IPS-NIHi7 (cell line): ENCODE measurements around the gene SPINT1.

Source experiments
- DNase-seq: peaks from one replicate; pipeline ENCODE4 v3.0.0; 2012; ENCODE audit warnings: mixed read lengths; ENCODE audit errors: extremely low spot score

Gene SPINT1, protein sequence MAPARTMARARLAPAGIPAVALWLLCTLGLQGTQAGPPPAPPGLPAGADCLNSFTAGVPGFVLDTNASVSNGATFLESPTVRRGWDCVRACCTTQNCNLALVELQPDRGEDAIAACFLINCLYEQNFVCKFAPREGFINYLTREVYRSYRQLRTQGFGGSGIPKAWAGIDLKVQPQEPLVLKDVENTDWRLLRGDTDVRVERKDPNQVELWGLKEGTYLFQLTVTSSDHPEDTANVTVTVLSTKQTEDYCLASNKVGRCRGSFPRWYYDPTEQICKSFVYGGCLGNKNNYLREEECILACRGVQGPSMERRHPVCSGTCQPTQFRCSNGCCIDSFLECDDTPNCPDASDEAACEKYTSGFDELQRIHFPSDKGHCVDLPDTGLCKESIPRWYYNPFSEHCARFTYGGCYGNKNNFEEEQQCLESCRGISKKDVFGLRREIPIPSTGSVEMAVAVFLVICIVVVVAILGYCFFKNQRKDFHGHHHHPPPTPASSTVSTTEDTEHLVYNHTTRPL

DNA sequence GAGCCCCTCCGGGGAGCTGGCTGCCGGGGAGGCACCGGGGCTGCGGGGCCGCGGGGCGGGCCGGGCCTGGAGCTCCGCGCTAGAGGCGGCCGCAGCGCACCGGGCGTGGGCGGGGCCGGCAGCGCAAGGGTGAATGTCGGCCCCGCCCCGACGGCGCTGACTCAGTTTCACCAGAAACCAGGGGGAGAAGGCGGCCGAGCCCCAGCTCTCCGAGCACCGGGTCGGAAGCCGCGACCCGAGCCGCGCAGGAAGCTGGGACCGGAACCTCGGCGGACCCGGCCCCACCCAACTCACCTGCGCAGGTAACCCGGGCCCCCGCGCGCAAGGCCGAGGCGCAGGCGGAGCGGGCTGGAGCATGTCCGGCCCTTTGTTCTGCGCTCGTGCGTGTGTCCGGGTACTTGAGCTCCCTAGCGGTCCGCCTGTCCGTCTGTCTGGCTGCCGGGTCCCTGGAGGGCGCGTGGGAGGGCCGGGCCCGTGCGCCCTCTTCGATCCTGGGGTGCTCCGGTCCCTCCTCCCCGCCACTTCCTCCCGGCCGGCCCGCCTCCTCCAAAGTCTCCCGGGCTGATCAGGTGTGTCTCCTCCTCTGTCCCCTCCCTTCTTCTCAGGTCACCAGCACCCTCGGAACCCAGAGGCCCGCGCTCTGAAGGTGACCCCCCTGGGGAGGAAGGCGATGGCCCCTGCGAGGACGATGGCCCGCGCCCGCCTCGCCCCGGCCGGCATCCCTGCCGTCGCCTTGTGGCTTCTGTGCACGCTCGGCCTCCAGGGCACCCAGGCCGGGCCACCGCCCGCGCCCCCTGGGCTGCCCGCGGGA lies at the start of gene SPINT1:
Gene SPINT1, plus strand, starts transcription at position 164 of the 811 bp plus-strand sequence. Its CDS starts 507 bp downstream, at position 671.
- DNase-seq: peak; percentile 70

DNA sequence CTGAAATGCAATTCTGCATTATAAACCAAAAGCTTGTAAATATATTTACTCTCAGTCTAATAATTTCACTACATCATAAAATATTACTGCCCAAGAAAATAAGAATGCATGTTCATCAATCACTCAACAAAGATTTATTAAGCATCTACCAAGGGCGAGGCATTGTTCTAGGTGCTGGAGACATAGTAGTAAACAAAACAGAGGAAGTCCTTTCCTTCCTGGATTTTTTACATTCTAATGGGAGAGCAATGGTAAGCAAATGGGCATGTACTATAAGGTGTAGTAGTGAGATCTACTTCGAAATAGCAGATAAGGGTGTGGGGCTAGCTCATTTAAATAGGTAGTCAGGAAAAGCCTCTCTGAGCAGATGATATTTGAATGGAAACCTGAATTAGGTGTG lies 47.8 kb upstream of the SPINT1 start:
- DNase-seq: no peak

DNA sequence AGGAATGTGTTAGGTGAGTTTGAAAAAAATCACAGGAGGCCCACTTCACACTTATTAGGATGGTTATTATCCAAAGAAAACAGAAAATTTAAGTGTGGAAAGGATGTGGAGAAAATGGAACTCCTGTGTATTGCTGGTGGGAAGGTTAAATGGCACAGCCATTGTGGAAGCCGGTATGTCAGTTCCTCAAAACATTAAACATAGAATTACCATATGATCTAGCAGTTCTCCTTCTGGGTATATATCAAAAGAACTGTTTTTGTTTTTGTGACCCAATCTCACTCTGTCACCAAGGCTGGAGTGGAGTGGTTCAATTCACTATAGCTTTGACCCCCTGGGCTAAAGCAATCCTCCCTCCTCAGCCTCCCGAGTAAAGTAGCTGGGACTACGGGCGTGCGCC lies 47.3 kb upstream of the SPINT1 start:
- DNase-seq: no peak

DNA sequence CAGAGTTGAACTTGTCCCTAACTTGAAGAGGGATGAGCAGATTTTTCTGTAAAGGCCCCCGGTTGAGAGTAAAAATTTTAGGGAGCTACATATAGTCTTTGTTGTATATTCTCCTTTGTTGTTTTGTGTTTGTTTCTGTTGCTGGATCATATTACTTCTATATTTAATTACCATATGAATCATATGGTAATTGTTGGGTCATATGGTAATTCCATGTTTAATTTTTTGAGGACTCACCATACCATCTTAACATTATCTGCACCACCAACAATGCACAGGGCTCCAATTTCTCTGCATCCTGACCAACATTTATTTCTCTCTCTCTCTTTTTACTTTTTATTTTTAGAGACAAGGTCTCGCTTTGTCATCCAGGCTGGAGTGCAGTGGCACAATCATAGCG lies 44.3 kb upstream of the SPINT1 start:
- DNase-seq: no peak

DNA sequence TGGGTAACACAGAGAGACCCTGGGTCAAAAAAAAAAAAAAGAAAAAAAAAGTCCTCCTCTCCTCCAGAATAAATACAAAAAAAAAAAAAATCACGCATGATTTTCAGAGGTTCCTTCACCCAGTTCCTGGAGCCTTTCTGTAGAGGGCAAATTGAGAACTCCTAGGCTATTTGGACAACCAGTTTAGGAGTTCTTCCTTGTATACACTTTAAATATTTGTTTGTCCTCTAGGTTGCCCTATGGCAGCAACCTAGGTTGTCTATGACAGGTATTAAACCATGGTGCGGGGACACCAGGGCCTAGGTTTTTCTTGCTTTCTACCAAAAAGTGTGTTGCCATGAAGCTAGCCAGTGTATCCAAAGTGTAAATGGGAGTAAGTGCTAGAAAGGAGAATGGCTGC lies 40.8 kb upstream of the SPINT1 start:
- no peak for DNase-seq

DNA sequence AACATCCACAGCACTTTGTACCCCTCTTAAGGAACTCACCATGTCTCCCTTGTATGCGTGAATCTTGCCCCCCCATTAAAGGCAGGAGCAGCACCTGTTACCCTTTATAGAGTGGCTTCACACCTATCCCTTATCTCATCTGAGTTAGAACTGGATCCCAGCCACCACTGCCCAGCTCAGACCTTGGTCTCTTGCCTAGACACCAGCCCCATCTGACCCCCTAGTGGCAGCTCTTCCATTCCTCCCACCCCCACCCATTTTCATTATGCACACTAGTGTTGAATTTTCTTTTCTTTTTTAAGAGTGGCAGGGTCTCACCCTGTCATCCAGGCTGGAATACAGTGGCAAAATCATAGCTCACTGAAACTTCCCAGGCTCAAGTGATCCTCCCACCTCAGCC lies 40.2 kb upstream of the SPINT1 start:
- no peak for DNase-seq

DNA sequence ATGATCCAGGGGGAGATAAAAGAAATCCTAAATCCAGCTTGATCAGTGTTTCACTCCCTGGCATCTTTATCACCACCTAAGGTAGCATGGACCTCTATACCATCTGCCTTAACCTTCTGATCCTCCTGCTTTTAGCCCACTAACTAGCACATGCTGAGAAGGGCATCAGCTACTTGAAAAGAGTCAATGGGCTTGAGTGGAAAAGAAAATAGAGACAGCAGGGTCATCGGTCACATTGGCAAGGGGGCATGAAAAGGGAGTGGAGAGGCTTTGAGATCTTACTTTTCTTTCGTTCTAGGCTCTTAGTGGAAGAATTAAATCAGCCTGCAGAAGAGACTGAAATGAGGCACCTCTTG lies 37.2 kb upstream of the SPINT1 start:
- DNase-seq: no peak

DNA sequence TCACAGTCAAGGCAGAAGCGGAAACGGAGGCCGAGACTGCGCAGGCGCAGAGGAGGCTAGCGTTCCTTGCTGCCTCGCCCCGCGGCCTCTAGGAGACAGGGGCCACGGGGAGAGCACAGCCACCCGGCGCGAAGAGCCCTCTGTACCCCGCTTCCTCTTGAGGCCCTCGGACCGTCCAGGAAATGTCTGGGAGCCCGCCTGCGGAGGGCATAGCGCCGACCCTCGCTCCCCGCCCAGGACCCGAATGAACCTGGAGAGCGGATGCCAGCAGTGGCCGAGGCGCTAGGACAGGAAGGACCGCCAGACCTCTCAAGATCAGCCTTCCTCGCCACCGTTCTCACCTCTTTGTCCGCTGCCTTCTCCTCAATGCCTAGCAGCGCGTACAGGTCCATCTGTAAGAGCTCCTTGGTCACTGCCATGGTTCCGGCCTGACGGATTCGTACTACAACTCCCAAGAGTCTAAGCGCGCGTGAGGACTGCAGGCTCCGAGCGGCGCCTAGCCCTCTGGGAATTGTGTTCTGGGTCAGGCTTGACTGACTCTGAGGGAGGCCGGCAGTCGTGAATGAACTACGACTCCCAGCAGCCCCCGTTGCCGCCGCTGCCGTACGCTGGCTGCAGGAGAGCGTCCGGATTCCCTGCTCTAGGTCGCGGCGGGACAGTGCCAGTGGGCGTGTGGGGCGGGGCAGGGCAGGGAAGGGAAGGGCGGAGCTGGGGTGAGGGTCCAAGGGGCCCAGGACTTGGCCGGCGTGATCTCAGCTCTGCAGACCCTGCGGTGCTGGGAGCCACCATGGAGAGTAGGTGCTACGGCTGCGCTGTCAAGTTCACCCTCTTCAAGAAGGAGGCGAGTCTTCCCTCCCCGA lies 36.6 kb upstream of the SPINT1 start, which contains the start of the genes DNAJC17 and ZFYVE19:
Gene DNAJC17, minus strand, starts transcription at position 446 of the 860 bp plus-strand sequence. Its CDS starts 27 bp downstream, at position 419.
Gene ZFYVE19, plus strand, starts transcription at position 62 of the 860 bp plus-strand sequence. Its CDS starts 501 bp downstream, at position 563.
- DNase-seq: peak; percentile 94

DNA sequence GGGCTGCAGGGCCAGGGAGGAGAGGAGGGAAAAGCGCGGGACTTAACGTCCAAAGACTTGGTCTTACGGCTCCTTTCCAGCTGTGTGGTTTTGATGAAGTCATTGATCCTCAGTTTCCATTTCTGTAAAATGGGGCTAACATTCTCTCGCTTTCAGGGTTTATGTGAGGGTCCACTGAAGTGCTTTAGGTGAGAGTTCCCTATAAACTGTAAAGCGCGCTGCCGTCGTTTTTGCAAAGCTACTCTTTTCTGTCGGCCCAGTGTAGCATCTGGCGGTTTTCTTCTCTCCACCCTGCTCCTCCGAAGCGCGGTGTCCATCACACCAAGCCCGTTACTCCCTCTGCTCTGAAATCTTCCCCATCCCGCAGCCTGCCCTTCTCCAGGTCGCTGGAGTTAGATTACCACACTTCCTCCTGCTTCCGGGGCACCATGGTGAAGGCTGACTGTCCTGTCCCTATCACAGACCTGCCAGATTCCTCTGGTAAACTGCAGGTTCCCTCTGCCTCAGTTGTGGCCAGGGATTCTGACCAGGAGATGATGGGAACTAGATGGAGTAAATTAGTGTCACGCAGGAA lies 35.9 kb upstream of the SPINT1 start:
- no peak for DNase-seq

DNA sequence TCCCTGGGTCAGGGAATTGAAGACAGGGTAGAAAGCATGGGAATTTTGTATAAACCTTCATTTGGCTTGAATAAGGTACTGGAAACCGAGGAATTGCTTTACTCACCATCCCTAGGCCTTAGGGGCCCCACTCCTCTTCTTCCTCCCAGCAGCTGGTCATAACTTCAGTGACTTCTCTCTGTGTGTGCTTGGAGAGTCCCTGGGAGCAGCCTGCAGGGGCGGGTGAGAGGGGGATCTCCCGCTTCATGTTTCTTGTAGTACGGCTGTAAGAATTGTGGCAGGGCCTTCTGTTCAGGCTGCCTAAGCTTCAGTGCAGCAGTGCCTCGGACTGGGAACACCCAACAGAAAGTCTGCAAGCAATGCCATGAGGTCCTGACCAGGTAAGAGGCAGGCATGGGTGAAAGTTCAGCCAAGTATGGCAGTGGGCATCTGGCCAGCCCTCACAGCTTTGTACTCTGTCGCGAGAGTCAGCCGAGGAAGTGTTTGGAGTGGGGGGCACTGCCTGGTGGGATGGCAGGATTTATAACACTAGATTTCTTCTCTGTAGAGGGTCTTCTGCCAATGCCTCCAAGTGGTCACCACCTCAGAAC lies 34.9 kb upstream of the SPINT1 start:
- no peak for DNase-seq

DNA sequence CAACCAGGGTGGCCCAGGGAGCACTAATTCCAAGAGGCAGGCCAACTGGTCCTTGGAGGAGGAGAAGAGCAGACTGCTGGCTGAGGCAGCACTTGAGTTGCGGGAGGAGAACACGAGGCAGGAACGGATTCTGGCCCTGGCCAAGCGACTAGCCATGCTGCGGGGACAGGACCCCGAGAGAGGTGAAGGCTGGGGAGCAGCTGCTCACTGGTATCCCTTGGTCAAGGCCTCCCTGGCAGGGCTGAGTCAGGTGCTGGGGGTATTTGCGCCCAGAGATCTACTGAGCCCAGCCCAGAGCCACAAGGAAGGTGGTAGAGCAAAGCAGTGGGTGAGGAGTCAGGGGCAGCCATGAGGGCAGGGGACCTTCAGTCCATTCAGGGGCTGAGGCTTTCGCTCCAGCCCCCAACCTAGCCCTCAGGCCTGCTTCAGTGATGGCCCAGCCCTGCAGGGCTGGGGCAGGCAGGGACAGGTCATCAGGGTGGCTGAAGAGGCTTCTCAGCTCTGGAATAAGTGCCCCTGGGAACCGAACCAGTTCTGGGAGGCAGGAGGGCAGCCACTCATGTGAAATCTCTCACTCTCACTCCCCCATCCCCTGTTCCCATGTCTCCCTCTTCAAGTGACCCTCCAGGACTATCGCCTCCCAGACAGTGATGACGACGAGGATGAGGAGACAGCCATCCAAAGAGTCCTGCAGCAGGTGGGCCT lies 31.0 kb upstream of the SPINT1 start:
- no peak for DNase-seq

DNA sequence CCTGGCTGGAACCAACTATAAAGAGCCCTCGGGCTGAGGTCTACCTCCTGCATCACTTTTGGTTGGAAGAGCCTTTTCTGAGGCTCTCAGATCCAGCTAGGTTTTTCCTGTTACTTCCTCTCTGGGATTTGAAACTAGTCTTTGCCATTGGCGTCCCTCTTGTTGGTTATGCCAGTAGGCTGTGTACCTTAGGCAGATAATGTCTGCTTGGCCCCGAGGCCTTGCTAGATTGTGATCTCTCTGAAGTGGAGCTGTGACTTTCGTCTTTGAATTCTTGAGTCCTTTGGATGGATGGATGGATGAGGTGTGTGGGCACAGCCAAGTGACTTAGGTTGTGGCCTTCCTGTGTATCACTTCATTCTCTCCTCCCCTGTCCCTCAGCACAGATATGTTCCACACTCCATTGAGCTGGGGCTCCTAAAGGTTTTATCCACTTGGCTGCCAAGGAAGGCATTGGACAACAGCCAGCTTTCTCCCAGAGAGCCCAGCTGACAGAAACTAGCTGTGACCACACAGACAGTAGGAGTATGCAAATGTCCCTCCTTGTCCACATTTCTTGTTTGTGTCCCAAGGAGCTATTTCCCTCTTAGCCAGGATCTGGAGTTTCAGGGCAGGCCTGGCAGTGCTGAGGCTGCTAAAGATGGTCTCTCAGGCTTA lies 28.7 kb upstream of the SPINT1 start:
- DNase-seq: no peak

DNA sequence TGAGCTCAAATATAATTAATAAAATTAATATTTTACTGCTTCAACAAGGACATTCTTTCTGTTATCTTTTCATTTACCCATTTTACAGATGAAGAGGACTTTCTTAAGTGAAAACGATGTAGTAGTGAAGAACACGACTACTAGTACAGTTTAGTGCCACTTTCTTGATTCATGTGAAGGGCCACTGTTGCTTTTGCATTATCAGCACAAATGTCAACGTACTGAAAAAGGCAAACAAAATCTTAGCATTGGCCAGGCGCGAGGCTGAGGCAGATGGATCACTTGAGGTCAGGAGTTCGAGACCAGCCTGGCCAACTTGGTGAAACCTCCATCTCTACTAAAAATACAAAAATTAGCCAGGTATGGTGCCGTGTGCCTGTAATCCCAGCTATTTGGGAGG lies 24.8 kb upstream of the SPINT1 start:
- no peak for DNase-seq

DNA sequence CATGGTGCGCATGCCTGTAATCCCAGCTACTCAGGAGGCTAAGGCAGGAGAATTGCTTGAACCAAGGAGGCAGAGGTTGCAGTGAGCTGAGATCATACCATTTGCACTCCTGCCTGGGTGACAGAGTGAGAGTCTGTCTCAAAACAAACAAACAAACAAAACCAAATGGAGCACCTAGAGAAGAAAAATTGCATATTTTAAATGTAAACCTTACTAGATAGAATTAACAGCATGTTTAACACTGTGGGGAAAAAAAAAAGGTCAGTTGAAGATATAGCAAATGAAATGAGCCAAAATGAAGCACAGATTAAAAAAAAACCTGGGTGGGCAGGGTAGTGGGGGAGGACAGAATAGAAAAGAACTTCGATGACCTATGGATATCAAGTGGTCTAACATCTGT lies 22.7 kb upstream of the SPINT1 start:
- DNase-seq: no peak

DNA sequence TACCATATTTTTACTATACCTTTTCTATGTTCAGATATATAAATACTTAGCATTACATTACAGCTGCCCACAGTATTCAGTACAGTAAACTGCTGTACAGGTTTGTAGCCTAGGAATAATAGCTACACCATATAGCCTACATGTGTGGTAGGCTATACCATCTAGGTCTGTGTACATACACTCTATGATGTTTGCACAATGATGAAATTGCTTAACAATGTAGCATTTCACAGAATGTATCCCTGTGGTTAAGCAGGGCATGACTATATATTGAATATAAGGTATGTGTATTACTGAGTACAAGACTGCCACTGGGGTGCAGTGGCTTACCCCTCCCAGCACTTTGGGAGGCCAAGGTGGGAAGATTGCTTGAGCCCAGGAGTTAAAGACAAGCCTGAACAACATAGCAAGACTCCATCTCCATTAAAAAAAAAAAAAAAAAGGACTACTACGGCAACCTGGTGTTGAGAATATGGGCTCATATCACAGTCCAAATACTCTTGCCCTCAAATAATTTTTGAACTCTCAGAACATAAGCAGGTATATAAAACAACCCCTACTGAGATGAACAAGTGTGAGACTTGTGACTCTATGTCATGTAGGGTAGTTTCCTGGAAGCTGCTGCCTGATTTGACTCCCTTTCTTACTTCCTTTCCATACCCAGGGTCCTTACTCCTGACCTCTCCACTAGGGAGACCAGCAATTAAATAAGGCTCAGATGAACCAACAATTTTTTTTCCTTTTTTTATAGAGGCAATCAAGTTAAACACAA lies 20.1 kb upstream of the SPINT1 start:
- DNase-seq: no peak

DNA sequence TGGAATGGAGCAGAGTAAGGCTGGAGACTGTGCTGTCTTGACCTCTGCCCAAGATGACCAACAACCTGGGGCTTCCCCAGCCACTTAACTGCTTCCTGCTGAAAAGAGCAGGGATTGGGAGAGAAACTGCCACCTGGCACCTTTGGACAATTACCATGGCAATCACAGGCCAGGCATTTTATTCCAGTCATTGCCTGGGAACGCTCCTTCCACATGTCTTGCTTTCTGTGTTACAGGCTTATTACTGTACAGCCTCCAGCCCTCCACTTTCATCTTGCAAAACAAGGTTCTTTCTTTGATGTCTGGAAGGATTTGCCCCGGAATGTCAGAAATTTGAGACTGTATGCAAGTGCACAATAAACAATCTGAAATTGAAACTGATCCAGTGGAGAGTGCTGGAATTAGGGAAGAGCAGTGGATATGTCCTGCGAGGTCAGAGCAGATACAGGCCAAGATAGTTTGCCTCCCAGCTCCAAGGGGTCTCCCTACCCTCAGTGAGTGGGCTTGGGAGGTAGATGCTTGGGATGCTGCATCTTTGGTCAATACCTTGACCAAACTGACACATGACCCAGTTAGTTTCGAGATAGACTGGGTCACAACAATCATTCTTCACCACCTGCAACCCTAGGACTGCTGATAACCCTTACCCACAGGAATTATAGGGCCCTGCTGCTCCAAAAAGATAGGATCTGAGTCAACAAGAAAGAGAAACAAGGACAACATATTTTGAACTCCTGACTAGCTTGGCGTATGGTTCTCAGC lies 18.0 kb upstream of the SPINT1 start:
- DNase-seq: no peak

DNA sequence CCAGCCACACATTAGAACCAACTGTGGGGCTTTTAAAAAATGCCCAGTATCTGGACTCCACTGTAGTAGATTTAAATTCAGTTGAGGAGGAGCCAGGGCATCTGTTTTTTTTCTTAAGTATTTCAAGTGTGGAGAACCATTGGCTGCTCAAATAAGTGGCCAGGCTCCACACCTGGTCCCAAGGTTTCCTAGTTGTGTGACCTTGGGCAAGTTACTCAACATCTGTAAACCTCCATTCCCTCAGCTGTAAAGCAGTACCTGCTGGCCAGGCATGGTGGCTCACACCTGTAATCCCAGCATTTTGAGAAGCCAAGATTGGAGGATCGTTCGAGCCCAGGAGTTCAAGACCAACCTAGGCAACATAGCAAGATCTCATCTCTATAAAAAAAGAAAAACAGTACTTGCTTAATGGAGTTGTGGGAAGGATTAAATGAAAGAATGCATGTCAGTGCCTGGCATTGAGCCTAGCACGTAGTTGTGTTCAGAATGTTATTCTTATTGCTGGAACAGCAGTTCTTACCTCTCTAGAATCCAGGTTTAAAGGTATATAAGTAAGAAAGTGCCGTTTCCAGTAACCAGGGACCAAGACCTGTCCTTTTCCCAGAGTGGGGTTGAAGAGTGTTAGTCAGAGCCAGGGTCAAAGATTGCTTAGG lies 17.3 kb upstream of the SPINT1 start:
- DNase-seq: no peak
